H1 (cell line): ENCODE results near the gene GRHL3.

Source experiments
- CTCF ChIP-seq, 3 experiments: IDR thresholded peaks; 1 replicate in 2 of 3; 2 replicates in 1 of 3; pipeline versions ENCODE4 v1.5.1 to v1.6.1; 2011; ENCODE audit warnings: low read length in 3 of 3, mild to moderate bottlenecking in 3 of 3, inconsistent platforms in 2 of 3, low read depth in 1 of 3, moderate library complexity in 1 of 3; ENCODE audit not compliant: insufficient read depth in 1 of 3; ENCODE audit errors: control extremely low read depth in 1 of 3
- EP300 ChIP-seq, 2 experiments: IDR thresholded peaks; 1 replicate in 1 of 2; 2 replicates in 1 of 2; pipeline ENCODE4 v1.6.1; 2011 to 2012; ENCODE audit warnings: low read depth in 2 of 2, low read length in 2 of 2, mild to moderate bottlenecking in 2 of 2, borderline replicate concordance in 1 of 2, inconsistent platforms in 1 of 2, moderate library complexity in 1 of 2
- EZH2 ChIP-seq: fragments of 200-600 bp; sonication (generic); IDR thresholded peaks from 2 replicates; pipeline ENCODE4 v1.7.1; 2012; ENCODE audit warnings: low read depth, mild to moderate bottlenecking, moderate library complexity, low read length, inconsistent platforms; ENCODE audit not compliant: severe bottlenecking
- GABPA ChIP-seq: IDR thresholded peaks from 2 replicates; pipeline ENCODE4 v1.6.1; 2011; ENCODE audit warnings: mild to moderate bottlenecking, low read length, moderate library complexity, borderline replicate concordance; ENCODE audit not compliant: insufficient read depth
- JUN ChIP-seq: IDR thresholded peaks from 2 replicates; pipeline ENCODE4 v1.6.1; 2011; ENCODE audit warnings: low read depth, mild to moderate bottlenecking, improper control_type of control experiment, low read length
- KDM1A ChIP-seq: fragments of 200-600, 300-600 bp; sonication (generic); IDR thresholded peaks from 2 replicates; pipeline ENCODE4 v1.7.1; 2016; ENCODE audit warnings: mild to moderate bottlenecking, low read length, borderline replicate concordance
- KDM5A ChIP-seq: fragments of 200-600 bp; IDR thresholded peaks from 2 replicates; pipeline ENCODE4 v1.7.1; 2012; ENCODE audit warnings: mild to moderate bottlenecking, low read length, inconsistent platforms, mixed read lengths
- MAX ChIP-seq: IDR thresholded peaks from 2 replicates; pipeline ENCODE4 v1.6.1; 2012; ENCODE audit warnings: inconsistent platforms
- NRF1 ChIP-seq: IDR thresholded peaks from 2 replicates; pipeline ENCODE4 v1.6.1; 2011; ENCODE audit warnings: mild to moderate bottlenecking, low read depth, low read length, improper control_type of control experiment
- POLR2A ChIP-seq, 2 experiments: IDR thresholded peaks; 1 replicate in 1 of 2; 2 replicates in 1 of 2; pipeline ENCODE4 v1.6.1; 2011; ENCODE audit warnings: low read depth in 2 of 2, low read length in 2 of 2, mild to moderate bottlenecking in 2 of 2; ENCODE audit errors: control extremely low read depth in 1 of 2
- POLR2AphosphoS5 ChIP-seq: IDR thresholded peaks from 2 replicates; pipeline ENCODE4 v1.6.1; 2011; ENCODE audit warnings: low read depth, low read length
- RAD21 ChIP-seq, 2 experiments: IDR thresholded peaks in 1 of 2; conservative IDR thresholded peaks in 1 of 2; 2 replicates each; pipeline ENCODE4 v1.6.1; 2011; ENCODE audit warnings: low read depth in 2 of 2, low read length in 2 of 2, improper control_type of control experiment in 1 of 2, inconsistent platforms in 1 of 2, mild to moderate bottlenecking in 1 of 2, moderate library complexity in 1 of 2
- SAP30 ChIP-seq: fragments of 300-600 bp; sonication (generic); IDR thresholded peaks from 2 replicates; pipeline ENCODE4 v1.7.1; 2012; ENCODE audit warnings: low read length, moderate library complexity, mild to moderate bottlenecking, inconsistent platforms; ENCODE audit not compliant: insufficient read depth, insufficient replicate concordance
- SIN3A ChIP-seq, 2 experiments: IDR thresholded peaks in 1 of 2; conservative IDR thresholded peaks in 1 of 2; 2 replicates each; pipeline ENCODE4 v1.6.1; 2011 to 2012; ENCODE audit warnings: low read length in 2 of 2, improper control_type of control experiment in 1 of 2, low read depth in 1 of 2, mild to moderate bottlenecking in 1 of 2

- TF ChIP-seq CTCF (IDR thresholded peaks at IDR 0.05; ENCODE audit: control extremely low read depth in 1 of 3, insufficient read depth in 1 of 3, low read depth in 1 of 3, low read length in 3 of 3) (peak; percentile 100), SAP30 (no peak), KDM5A (no peak), MAX (peak; percentile 28; the same call in 1 of the 2 replicates), GABPA (no peak; the same call in 1 of the 2 replicates), KDM1A (no peak), POLR2AphosphoS5 (no peak), JUN (no peak), SIN3A (conservative IDR thresholded peaks at IDR 0.05 in 1 of 2, IDR thresholded peaks at IDR 0.05 in 1 of 2; ENCODE audit: low read depth in 1 of 2, low read length in 2 of 2) (no peak), EZH2 (no peak), EP300 (IDR thresholded peaks at IDR 0.05; ENCODE audit: borderline replicate concordance in 1 of 2, low read depth in 2 of 2, low read length in 2 of 2) (no peak), RAD21 (IDR thresholded peaks at IDR 0.05 in 1 of 2, conservative IDR thresholded peaks at IDR 0.05 in 1 of 2; ENCODE audit: low read depth in 2 of 2, low read length in 2 of 2) (peak; percentile 75 to 83), POLR2A (IDR thresholded peaks at IDR 0.05; ENCODE audit: control extremely low read depth in 1 of 2, low read depth in 2 of 2, low read length in 2 of 2) (no peak), NRF1 (no peak)
Measured at GRCh38 chr1:24385160-24385940, 66.2 kb downstream of the GRHL3 start.
